GM21825 (cell line): ENCODE results near the gene FCAMR.
A peak's percentile ranks its signal among the peaks of the same experiment; 100 is the strongest.

Source experiments
- ATAC-seq: cut with Tn5 transposase; IDR thresholded peaks from one replicate; pipeline ENCODE4 v1.9.1; 2021; ENCODE audit warnings: mild to moderate bottlenecking, moderate library complexity; ENCODE audit not compliant: unreplicated experiment

Gene FCAMR

GRCh38 chr1:206912445-206913095, 57.7 kb downstream of the FCAMR start:
- peak; percentile 49 for ATAC-seq

GRCh38 chr1:206911064-206911663, 59.1 kb downstream of the FCAMR start:
- no peak for ATAC-seq

DNA sequence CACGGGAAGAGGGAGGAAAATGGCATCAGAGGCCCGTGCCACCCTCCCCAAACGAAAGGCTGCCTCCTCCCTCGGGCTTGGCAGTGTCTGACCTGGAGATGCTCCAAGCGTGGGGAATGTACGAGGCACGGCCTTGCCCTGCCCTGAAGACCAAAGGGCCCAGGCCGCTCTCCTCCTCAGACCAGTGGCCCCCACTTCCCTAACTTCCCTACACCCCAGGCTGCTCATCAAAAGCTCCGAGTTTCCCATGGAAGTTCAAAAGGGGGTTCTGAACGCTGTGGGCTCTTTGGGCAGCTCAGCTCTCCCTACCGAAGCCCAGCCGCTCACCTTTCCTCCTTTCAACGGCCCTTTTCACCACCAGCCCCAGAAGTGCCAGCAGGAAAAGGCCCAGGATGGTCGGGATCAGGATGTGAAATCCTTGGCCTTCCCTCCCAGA, 60.4 kb downstream of the FCAMR start:
- ATAC-seq: no peak

GRCh38 chr1:206909161-206909882, 60.9 kb downstream of the FCAMR start:
- ATAC-seq: no peak

GRCh38 chr1:206908038-206908437, 62.2 kb downstream of the FCAMR start:
- no peak for ATAC-seq
